Epithelial cell of proximal tubule (primary cell): ENCODE results near the gene PFN1. TPM values are rescaled to one million over a fixed set of nuclear protein-coding genes. Genes with fewer than 3 reads are reported as not detected.

ENCODE experiments used
- DNase-seq: peaks from one replicate; pipeline ENCODE4 v3.0.0-alpha.2; 2011; ENCODE audit warnings: low read depth
- H3K4me3 ChIP-seq: 2 replicates; pipeline ENCODE4 v1.5.1; 2011; ENCODE audit warnings: low read depth, mild to moderate bottlenecking, low read length
- total RNA-seq: library from RNA; depleted of rRNA; stranded (reverse); fragments of >200 nt; gene quantifications from 2 replicates; pipeline ENCODE4 v1.2.3, GENCODE V29; 2015
- TF ChIP-seq, protein P1 (sequence below): conservative IDR thresholded peaks from 2 replicates; pipeline ENCODE4 v1.5.1; 2012; ENCODE audit warnings: low read depth, mild to moderate bottlenecking, low read length

Gene PFN1
- total RNA-seq, 1 donor from 2014 or later = 1,802 TPM

DNA sequence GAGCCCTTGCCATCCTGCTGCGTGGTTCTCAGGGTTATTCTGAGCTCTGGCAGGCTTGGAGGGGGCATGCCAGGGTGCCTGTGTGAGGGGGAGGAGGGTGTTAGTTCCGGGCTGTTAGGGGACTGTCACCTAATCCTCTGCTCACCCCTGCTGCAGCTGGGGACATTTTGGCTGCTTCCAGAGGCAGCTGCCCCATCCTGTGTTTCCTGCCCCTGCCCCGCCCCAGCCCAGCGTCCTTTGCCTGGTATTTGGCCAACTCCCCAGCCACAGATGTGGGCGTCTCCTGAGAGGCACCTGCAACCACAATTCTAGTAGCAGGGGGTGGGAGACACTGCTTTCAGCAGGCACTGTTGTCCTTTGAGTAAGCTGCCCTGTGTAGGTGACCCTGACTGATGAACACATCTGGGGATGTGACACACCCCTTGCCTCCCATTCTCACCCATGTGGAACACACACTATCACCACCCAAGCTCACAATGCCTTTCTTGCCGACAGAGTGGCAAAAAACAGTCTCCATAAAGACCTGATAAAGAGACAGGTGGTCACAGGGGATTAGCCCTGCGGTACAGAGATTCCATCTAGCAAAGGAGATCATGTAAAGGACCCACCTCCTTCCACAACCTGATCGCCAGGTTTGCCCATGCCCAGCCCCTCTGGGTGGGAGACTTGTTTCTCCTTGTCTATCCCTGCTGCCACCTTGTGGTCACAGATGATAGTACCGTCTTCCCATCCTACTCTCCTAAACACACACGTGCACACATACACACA, 45.1 kb downstream of the PFN1 start, which contains the start of gene CHRNE:
Gene CHRNE (minus strand): TSS at position 48 of the 768 bp plus-strand sequence. CDS start 35 bp downstream, at position 13.
- H3K4me3 ChIP-seq = no peak within 1 kb of the TSS
- no peak for DNase-seq
- TF ChIP-seq, protein P1, sequence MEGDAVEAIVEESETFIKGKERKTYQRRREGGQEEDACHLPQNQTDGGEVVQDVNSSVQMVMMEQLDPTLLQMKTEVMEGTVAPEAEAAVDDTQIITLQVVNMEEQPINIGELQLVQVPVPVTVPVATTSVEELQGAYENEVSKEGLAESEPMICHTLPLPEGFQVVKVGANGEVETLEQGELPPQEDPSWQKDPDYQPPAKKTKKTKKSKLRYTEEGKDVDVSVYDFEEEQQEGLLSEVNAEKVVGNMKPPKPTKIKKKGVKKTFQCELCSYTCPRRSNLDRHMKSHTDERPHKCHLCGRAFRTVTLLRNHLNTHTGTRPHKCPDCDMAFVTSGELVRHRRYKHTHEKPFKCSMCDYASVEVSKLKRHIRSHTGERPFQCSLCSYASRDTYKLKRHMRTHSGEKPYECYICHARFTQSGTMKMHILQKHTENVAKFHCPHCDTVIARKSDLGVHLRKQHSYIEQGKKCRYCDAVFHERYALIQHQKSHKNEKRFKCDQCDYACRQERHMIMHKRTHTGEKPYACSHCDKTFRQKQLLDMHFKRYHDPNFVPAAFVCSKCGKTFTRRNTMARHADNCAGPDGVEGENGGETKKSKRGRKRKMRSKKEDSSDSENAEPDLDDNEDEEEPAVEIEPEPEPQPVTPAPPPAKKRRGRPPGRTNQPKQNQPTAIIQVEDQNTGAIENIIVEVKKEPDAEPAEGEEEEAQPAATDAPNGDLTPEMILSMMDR = peak; percentile 78

DNA sequence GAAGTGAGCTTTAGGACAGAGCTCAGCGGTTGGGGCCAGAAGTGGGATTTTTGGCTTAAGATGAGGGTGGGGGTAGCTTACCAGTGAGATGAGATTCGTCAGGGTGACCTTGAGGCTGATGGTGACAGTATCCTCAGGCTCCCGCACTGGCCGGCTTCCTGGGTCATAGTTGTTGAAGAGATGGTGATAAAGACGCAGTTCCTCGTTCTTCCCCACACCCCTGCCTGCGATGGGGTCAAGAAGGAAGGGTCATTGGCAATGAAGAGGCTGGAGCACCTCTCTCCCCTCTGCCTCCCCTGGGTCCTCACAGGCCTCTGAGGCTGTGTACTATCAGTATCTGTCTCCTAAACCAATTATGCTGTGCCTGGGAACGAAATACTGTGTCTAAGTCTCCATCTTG, 45.8 kb downstream of the PFN1 start:
- DNase-seq = no peak
- H3K4me3 ChIP-seq = no peak overlapping the region
- TF ChIP-seq, protein P1 = no peak

DNA sequence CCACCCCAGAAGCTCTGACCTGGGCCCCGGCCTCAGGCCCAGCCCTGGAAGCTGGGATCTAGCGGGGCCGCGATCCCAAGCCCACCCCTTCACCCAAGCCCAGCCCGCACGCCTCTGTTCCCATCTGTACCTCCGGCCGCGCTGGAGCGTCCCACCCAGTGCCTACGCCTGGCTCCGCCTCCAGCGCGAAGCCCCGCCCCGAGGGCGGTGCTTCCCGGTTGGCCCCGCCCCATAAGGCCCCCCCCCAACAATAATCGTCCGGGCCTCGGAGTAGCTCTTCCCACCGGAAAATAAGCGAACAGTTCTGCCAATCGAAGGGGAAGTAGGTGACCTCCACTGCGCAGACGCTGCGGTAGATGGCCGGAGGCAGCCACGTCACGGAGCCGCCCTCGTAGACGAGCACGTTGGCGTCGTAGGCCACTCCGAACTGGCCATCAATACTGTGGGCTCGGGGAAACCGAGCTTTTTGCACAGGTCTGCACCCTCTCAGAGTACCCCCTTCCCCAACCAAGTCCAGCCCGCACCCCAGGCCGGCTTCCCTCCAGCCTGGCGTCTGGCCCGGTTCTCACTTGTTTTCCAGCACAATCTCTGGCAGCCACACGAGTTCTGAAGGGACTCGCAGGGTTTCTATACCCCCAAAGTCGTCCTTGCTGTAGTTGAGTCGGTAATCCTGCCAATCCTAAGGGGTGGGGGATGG, 46.5 kb downstream of the PFN1 start:
- DNase-seq = no peak
- TF ChIP-seq, protein P1 = no peak
- H3K4me3 ChIP-seq = no peak overlapping the region

DNA sequence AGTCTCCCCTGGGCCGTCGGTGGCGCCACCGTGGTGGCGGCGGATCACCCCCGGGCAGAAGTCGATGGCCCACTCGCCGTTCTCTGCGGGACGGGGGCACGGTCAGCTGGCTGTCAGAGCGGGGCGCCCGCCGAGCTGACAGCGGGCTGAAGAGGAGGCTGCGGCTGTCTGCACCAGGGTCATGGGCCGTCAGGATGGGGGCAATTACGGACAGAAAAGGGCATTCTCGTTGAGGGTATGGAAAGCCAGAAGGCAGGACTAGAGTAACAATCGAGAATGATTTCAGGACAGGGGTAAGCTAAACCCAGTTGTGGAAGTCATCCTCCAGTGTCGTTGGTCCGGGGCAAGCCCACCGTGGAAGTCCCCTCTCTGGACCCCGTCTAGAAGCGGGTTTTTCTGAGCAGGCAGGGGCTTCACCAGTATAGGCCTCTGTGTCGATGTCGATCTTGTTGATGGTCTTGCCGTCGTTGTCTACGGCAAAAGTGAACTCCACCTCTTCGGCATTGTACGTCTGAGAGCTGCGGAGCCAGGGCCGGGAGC, 47.2 kb downstream of the PFN1 start:
- DNase-seq = no peak
- no peak overlapping the region for H3K4me3 ChIP-seq
- TF ChIP-seq, protein P1 = no peak

DNA sequence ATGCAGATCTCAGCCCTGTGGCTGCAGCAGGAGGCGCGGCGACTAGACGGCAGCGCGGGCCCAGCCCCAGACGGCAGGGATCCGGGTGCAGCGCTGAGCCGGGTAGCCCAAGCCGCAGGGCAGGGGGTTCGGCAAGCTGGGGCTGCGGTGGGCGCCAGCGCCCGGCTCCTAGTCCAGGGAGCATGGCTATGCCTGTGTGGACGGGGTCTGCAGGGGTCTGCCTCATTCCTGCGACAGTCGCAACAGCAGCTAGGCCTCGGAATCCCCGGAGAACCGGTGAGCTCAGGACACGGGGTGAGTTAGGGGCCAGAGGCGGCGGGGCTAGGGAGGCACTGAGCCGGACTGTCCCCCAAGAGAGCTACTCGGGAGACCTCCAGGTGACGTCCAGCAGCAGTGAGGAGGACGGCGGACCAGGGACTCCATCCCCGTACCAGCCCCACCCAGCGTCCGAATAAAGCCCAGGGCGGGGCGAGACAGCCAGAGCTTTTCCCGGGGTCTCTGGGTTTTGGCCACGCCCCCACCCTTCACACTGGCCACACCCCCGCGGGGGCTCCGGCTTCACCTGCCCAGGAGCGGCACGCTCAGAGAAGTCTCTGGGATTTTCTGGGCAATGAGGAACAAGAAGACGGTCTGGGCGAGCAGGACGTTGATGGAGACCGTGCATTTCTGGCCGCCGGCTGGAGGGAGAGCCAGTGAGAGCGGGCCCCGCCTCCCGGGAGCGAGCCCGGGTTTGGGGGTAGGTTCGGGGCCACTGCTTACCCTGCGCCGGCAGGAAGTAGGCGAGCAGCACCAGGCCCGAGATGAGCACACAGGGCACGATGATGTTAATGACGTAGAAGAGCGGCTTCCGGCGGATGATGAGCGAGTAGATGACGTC, 47.9 kb downstream of the PFN1 start:
- no peak for DNase-seq
- TF ChIP-seq, protein P1 = no peak
- H3K4me3 ChIP-seq = no peak overlapping the region

DNA sequence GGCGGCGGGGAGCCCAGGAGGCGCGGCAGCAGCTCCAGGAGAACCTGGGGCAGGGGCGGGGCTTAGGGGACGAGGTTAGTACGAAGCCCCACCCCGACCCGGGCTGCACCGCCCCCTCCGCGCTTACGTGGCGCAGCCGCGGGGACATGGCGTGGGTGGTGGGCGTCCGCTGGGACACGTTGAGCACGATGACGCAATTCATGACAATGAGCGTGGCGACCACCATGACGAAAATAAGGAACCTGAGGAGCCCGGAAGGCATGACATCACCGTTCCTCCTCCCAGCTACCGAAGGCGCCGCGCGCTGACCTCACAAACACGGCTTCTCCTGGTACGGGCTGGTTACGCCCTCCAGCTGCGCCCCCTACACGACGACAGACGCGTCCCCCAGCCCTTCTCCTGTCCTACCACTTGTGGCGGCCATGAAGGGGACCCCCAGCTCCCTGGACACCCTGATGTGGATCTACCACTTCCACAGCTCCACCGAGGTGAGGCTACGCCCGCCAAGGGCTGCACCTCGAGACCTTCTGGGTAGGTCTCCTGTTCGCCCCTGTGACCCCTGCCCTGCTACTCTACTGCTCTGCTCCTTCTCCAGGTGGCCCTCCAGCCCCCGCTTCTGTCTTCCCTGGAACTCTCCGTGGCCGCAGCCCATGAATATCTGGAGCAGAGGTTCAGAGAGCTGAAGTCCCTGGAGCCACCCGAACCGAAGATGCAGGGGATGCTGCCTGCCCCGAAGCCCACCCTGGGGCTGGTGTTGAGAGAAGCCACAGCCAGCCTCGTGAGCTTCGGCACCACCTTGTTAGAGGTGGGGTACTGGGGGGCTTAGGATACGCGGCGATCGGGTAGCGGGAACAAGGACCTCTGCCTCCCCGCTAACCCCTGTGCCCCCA, 48.7 kb downstream of the PFN1 start, which contains the start of gene C17orf107:
Gene C17orf107 (plus strand): TSS at position 196 of the 890 bp plus-strand sequence. CDS start 227 bp downstream, at position 423.
- H3K4me3 ChIP-seq = peak within 1 kb of the TSS; percentile 50
- DNase-seq = no peak
- TF ChIP-seq, protein P1 = no peak
